OCI-LY7 (cell line): Measurements from ENCODE around the gene IDH3B. TPM values are rescaled to one million over a fixed set of nuclear protein-coding genes. Genes with fewer than 3 reads are reported as not detected.
A peak's percentile ranks its signal among the peaks of the same experiment; 100 is the strongest.

ENCODE experiments used
- BruUV-seq: library from RNA; stranded (reverse); fragments of 400-500 nt; replicated peaks from 2 replicates; lab custom pipeline; 2021; lab: Mats Ljungman, UMichigan
- CTCF ChIA-PET: fragments of 300-600 bp; sonication (Branson Sonifier 250); formaldehyde crosslinking; loops from one replicate; lab custom pipeline; 2022; ENCODE audit warnings: antibody characterized with exemption; ENCODE audit not compliant: unreplicated experiment; lab: Charles Lee
- POLR2A ChIA-PET: fragments of 300-600 bp; sonication (Branson Sonifier 250); formaldehyde crosslinking; loops from one replicate; lab custom pipeline; 2022; ENCODE audit warnings: antibody characterized with exemption; lab: Charles Lee
- DNase-seq: peaks from one replicate; pipeline ENCODE4 v3.0.0-alpha.2; 2015; ENCODE audit warnings: low spot score
- H2AFZ ChIP-seq: fragments of 200-600 bp; sonication (generic), shearing (Covaris generic); 2 replicates; pipeline ENCODE4 v1.6.1; 2014; ENCODE audit warnings: mild to moderate bottlenecking, antibody characterized with exemption, low read length, moderate library complexity
- H3K27ac ChIP-seq: fragments of 200-600 bp; sonication (generic); 2 replicates; pipeline ENCODE4 v1.5.1; 2014; ENCODE audit warnings: mixed run types, low read depth, mild to moderate bottlenecking, moderate library complexity, low read length, inconsistent platforms; ENCODE audit not compliant: poor library complexity, severe bottlenecking
- H3K36me3 ChIP-seq: fragments of 200-600 bp; sonication (generic); 2 replicates; pipeline ENCODE4 v1.6.1; 2014; ENCODE audit warnings: mild to moderate bottlenecking, antibody characterized with exemption, low read length, moderate library complexity, mixed read lengths; ENCODE audit not compliant: insufficient read depth
- H3K4me1 ChIP-seq: fragments of 200-600 bp; sonication (generic); 2 replicates; pipeline ENCODE4 v1.5.1; 2014; ENCODE audit warnings: mild to moderate bottlenecking, low read length; ENCODE audit not compliant: insufficient read depth, poor library complexity, severe bottlenecking
- H3K4me2 ChIP-seq: fragments of 200-600 bp; sonication (generic); 2 replicates; pipeline ENCODE4 v1.6.1; 2014; ENCODE audit warnings: mild to moderate bottlenecking, low read length
- H3K4me3 ChIP-seq: fragments of 200-600 bp; sonication (generic); 2 replicates; pipeline ENCODE4 v1.5.1; 2014; ENCODE audit warnings: mild to moderate bottlenecking, low read depth, low read length; ENCODE audit not compliant: poor library complexity, severe bottlenecking
- H3K79me2 ChIP-seq: fragments of 200-600 bp; sonication (generic); 2 replicates; pipeline ENCODE4 v1.6.1; 2016; ENCODE audit warnings: low read depth, mild to moderate bottlenecking, low read length, moderate library complexity, mixed read lengths; ENCODE audit not compliant: insufficient read depth
- H3K9me2 ChIP-seq: fragments of 200-600 bp; sonication (generic); 2 replicates; pipeline ENCODE4 v1.6.1; 2016; ENCODE audit warnings: mild to moderate bottlenecking, low read length, mixed read lengths; ENCODE audit not compliant: insufficient read depth
- H3K9me3 ChIP-seq: fragments of 200-600 bp; sonication (generic); 2 replicates; pipeline ENCODE4 v1.6.1; 2014; ENCODE audit warnings: mild to moderate bottlenecking, mixed run types, low read length, mixed read lengths
- H4K20me1 ChIP-seq: fragments of 200-600 bp; sonication (generic); 2 replicates; pipeline ENCODE4 v1.6.1; 2014; ENCODE audit warnings: mild to moderate bottlenecking, antibody characterized with exemption, low read length, moderate library complexity, mixed read lengths; ENCODE audit not compliant: insufficient read depth
- CTCF ChIP-seq: fragments of 200-600 bp; sonication (generic); conservative IDR thresholded peaks from 2 replicates; pipeline ENCODE4 v1.5.1; 2014; ENCODE audit warnings: mild to moderate bottlenecking, antibody characterized with exemption, low read length, moderate library complexity, mixed read lengths
- EZH2phosphoT487 ChIP-seq: fragments of 200-600 bp; sonication (generic); IDR thresholded peaks from 2 replicates; pipeline ENCODE4 v1.6.1; 2018; ENCODE audit warnings: low read depth, borderline replicate concordance, mild to moderate bottlenecking, mixed run types, antibody characterized with exemption, low read length, moderate library complexity, mixed read lengths
- intact Hi-C: fragments of 100-400 bp; cut with micrococcal nuclease; formaldehyde crosslinking; loops from one replicate; pipeline ENCODE4 v1.10.0; 2022; ENCODE audit not compliant: unreplicated experiment
- total RNA-seq, 2 experiments: library from RNA; depleted of rRNA in 1 of 2; stranded (reverse); fragments of >200 nt in 1 of 2; shearing (Covaris generic) in 1 of 2; gene quantifications; 2 replicates each; pipeline ENCODE4 v1.2.3, GENCODE V29; 2014 to 2022

Gene IDH3B
- total RNA-seq, 2 experiments from 2014 or later: 142 to 154 TPM

DNA sequence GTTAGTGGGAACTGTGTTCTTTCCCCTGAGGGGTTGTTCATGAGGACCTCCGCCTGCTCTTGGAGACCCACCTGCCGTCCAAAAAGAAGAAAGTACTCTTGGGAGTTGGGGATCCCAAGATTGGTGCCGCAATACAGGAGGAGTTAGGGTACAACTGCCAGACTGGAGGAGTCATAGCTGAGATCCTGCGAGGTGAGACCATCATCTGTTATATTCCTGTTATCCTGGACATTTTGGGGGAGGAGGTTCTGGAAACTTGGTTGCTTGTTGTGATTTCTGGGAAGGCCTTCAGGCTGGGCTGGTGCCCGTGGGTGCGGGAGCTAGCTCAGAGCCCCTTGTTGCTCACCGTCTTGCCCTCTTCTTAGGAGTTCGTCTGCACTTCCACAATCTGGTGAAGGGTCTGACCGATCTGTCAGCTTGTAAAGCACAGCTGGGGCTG lies 9.6 kb downstream of the IDH3B start:
- peak overlapping the region; percentile 88 for H3K27ac ChIP-seq
- H3K4me1 ChIP-seq: peaks cover 27% of the 10 kb centered on the region
- no peaks in the 10 kb centered on the region for H3K9me3 ChIP-seq
- no peak for DNase-seq
- peak overlapping the region; percentile 93 for H3K4me3 ChIP-seq
- intact Hi-C loops: loop anchor here (5.0 to 10.0 kb wide), 3 partner anchors 550 to 1812 kb away; partner anchors contain the start of genes DDRGK1, ITPA and STK35
- H3K4me2 ChIP-seq: peak overlapping the region; percentile 98
- no TSS peak for BruUV-seq
- H2AFZ ChIP-seq: no peak overlapping the region
- peaks cover 68% of the 10 kb centered on the region for H3K36me3 ChIP-seq
- ChIA-PET POLR2A (interaction anchor here (2.8 kb wide), 1 partner anchor 9 kb away, joined by 19 read pairs; the partner anchor contains the start of gene IDH3B), CTCF (no interaction called here)
- H3K9me2 ChIP-seq: no peaks in the 10 kb centered on the region
- TF ChIP-seq CTCF (no peak), EZH2phosphoT487 (no peak)
- peaks cover 42% of the 10 kb centered on the region for H4K20me1 ChIP-seq
- H3K79me2 ChIP-seq: peaks cover 45% of the 10 kb centered on the region

- H3K9me2 ChIP-seq: no peaks in the 10 kb centered on the region
- peaks cover 27% of the 10 kb centered on the region for H3K4me1 ChIP-seq
- no peak for DNase-seq
- peak overlapping the region; percentile 93 for H3K4me3 ChIP-seq
- POLR2A ChIA-PET: interaction anchor here (2.1 to 2.8 kb wide), 2 partner anchors 10 to 14 kb away, joined by 8 to 19 read pairs; partner anchors contain the start of gene IDH3B
- H3K79me2 ChIP-seq: peaks cover 45% of the 10 kb centered on the region
- H2AFZ ChIP-seq: no peak overlapping the region
- H3K4me2 ChIP-seq: peak overlapping the region; percentile 98
- H4K20me1 ChIP-seq: peaks cover 42% of the 10 kb centered on the region
- H3K9me3 ChIP-seq: no peaks in the 10 kb centered on the region
- peaks cover 62% of the 10 kb centered on the region for H3K36me3 ChIP-seq
- H3K27ac ChIP-seq: peak overlapping the region; percentile 88
- CTCF ChIA-PET: no interaction called here
- no peak for TF ChIP-seq EZH2phosphoT487
- TF ChIP-seq CTCF: no peak
- intact Hi-C loops: loop anchor here (2.0 to 10.0 kb wide), 4 partner anchors 219 to 1811 kb away; partner anchors contain the start of genes DDRGK1, ITPA, PTPRA and STK35
- TSS peak; percentile 70 for BruUV-seq
Observed at GRCh38 chr20:2653556-2654383, 10.2 kb downstream of the IDH3B start.
